Suprapubic skin (tissue), 4 donors: Measurements from ENCODE around the gene PARP8.

Source experiments
- EP300 ChIP-seq: sonication (generic); formaldehyde crosslinking; IDR thresholded peaks from one replicate; pipeline ENCODE4 v1.6.1; 2017; ENCODE audit warnings: antibody characterized with exemption
- POLR2AphosphoS5 ChIP-seq, 3 donors: sonication (generic); formaldehyde crosslinking; IDR thresholded peaks; one replicate each; pipeline ENCODE4 v1.6.1; 2017; ENCODE audit warnings: antibody characterized with exemption in 3 of 3
- TF ChIP-seq, protein P1 (sequence below), 2 donors: fragments of 200-600 bp in 1 of 2; fragments of 450-650 bp in 1 of 2; sonication (generic) in 1 of 2; IDR thresholded peaks; one replicate each; pipeline ENCODE4 v1.5.1; 2016 to 2019; ENCODE audit warnings: antibody characterized with exemption in 2 of 2, mild to moderate bottlenecking in 1 of 2, moderate library complexity in 1 of 2

DNA sequence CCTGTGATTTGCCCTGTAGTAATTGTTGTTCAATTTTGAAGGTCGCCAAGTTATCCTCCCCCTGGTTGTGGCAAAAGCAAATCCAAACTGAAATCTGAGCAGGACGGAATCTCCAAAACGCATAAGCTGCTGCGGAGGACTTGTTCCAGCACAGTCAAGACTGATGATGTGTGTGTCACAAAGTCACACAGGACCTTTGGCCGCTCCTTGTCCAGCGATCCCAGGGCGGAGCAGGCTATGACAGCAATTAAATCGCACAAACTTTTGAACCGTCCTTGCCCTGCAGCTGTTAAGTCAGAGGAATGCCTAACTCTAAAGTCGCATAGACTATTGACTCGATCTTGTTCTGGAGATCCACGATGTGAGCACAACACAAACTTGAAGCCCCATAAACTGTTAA, 128.4 kb downstream of the PARP8 start:
- TF ChIP-seq POLR2AphosphoS5 (IDR thresholded peaks at IDR 0.05) (no peak), EP300 (no peak)
- TF ChIP-seq, protein P1, sequence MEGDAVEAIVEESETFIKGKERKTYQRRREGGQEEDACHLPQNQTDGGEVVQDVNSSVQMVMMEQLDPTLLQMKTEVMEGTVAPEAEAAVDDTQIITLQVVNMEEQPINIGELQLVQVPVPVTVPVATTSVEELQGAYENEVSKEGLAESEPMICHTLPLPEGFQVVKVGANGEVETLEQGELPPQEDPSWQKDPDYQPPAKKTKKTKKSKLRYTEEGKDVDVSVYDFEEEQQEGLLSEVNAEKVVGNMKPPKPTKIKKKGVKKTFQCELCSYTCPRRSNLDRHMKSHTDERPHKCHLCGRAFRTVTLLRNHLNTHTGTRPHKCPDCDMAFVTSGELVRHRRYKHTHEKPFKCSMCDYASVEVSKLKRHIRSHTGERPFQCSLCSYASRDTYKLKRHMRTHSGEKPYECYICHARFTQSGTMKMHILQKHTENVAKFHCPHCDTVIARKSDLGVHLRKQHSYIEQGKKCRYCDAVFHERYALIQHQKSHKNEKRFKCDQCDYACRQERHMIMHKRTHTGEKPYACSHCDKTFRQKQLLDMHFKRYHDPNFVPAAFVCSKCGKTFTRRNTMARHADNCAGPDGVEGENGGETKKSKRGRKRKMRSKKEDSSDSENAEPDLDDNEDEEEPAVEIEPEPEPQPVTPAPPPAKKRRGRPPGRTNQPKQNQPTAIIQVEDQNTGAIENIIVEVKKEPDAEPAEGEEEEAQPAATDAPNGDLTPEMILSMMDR (IDR thresholded peaks at IDR 0.05): no peak
